HT-29 (cell line): ENCODE measurements around the gene CCN5. TPM values are rescaled to one million over a fixed set of nuclear protein-coding genes. Genes with fewer than 3 reads are reported as not detected.
"Not testable (repeated sequence)": the region's sequence is repeated elsewhere in the genome, so short reads cannot be mapped to it uniquely, and the experiment has no call there.

Experiments used
- DNase-seq: peaks from one replicate; pipeline ENCODE4 v3.0.0-alpha.2; 2015; ENCODE audit warnings: low spot score
- total RNA-seq: library from RNA; depleted of rRNA; stranded (reverse); fragments of >200 nt; shearing (Covaris generic); gene quantifications from 2 replicates; pipeline ENCODE4 v1.2.3, GENCODE V29; 2014

The CCN5 gene
- total RNA-seq, 1 experiment from 2014 or later = not detected

- DNase-seq = no peak
Observed at GRCh38 chr20:44694159-44694558, 21.0 kb upstream of the CCN5 start.

GRCh38 chr20:44695295-44695673 is 19.9 kb upstream of the CCN5 start:
- DNase-seq = no peak

- no peak for DNase-seq
Observed at GRCh38 chr20:44695674-44696300, 19.4 kb upstream of the CCN5 start.

- peak; percentile 25 for DNase-seq
Observed at GRCh38 chr20:44696315-44696714, 18.9 kb upstream of the CCN5 start.

GRCh38 chr20:44697041-44697440 is 18.1 kb upstream of the CCN5 start:
- DNase-seq = not testable (repeated sequence)

GRCh38 chr20:44698351-44698750 is 16.8 kb upstream of the CCN5 start:
- DNase-seq = no peak

- DNase-seq = no peak
Observed at GRCh38 chr20:44700306-44700705, 14.9 kb upstream of the CCN5 start.

GRCh38 chr20:44701118-44701857 is 13.9 kb upstream of the CCN5 start:
- DNase-seq = no peak

GRCh38 chr20:44701858-44702256 is 13.3 kb upstream of the CCN5 start:
- no peak for DNase-seq

GRCh38 chr20:44702776-44703175 is 12.4 kb upstream of the CCN5 start:
- DNase-seq = no peak

- no peak for DNase-seq
Observed at GRCh38 chr20:44703183-44703925, 11.8 kb upstream of the CCN5 start.

GRCh38 chr20:44703956-44704488 is 11.1 kb upstream of the CCN5 start:
- DNase-seq = no peak

- DNase-seq = no peak
Observed at GRCh38 chr20:44704551-44704971, 10.6 kb upstream of the CCN5 start.

GRCh38 chr20:44705364-44706094 is 9.6 kb upstream of the CCN5 start:
- DNase-seq = no peak

- no peak for DNase-seq
Observed at GRCh38 chr20:44706301-44707017, 8.7 kb upstream of the CCN5 start.

- DNase-seq = no peak
Observed at GRCh38 chr20:44707018-44707579, 8.1 kb upstream of the CCN5 start.

GRCh38 chr20:44709380-44709779 is 5.8 kb upstream of the CCN5 start:
- no peak for DNase-seq

- DNase-seq = no peak
Observed at GRCh38 chr20:44709797-44710196, 5.4 kb upstream of the CCN5 start.

- no peak for DNase-seq
Observed at GRCh38 chr20:44711237-44711636, 3.9 kb upstream of the CCN5 start.

GRCh38 chr20:44714102-44714700 is 968 bp upstream of the CCN5 start:
- DNase-seq = no peak
